ENCODE data around the gene ODC1.

DNA sequence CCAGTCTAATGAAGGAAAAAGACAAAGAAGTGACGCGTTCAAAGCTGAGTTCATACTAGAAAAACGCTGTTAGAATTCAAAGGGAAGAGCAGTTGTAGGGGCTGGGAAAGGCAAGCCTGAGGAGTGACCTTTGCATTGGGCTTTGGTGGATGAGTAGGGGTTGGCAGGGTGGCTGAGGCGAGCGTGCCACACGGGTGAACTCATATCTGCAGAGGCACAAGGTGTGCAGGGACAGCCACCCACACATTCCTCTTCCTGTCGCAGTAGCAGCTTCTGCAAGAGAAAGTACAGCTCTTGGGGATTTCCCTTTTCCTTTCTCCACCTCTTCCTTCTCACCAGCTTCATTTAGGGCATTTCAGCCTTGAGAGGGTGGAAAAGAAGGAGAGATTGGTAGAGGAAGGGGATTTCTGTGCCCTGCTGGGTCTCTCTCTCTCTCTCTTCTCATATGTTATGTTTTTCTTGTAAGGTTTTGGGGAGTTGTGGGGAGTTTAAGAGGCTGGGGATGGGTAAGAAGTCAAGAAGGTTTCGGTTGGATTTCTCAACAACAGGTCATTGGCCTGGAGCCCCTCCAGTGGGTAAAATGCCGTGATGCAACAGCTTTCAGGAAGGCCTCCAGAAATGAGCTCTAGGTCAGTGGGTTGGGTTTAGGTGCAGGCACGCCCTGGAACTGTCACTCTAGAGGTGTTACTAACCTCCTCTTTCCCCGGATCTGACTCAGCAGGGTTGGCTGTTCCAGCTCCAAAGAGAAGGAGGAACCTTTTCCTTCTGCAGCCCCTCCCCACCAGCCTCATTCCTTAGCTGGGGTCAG, 40.1 kb downstream of the ODC1 start:
- TF ChIP-seq, protein P1, sequence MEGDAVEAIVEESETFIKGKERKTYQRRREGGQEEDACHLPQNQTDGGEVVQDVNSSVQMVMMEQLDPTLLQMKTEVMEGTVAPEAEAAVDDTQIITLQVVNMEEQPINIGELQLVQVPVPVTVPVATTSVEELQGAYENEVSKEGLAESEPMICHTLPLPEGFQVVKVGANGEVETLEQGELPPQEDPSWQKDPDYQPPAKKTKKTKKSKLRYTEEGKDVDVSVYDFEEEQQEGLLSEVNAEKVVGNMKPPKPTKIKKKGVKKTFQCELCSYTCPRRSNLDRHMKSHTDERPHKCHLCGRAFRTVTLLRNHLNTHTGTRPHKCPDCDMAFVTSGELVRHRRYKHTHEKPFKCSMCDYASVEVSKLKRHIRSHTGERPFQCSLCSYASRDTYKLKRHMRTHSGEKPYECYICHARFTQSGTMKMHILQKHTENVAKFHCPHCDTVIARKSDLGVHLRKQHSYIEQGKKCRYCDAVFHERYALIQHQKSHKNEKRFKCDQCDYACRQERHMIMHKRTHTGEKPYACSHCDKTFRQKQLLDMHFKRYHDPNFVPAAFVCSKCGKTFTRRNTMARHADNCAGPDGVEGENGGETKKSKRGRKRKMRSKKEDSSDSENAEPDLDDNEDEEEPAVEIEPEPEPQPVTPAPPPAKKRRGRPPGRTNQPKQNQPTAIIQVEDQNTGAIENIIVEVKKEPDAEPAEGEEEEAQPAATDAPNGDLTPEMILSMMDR (IDR thresholded peaks at IDR 0.05; ENCODE audit: low read depth, low read length) = no peak
- TF ChIP-seq POLR2A (IDR thresholded peaks at IDR 0.05; ENCODE audit: extremely low read depth, insufficient read length) = no peak

Data from NB4 (cell line).